ENCODE data around the gene ZNF684.

GRCh38 chr1:40531381-40532061 is at the start of gene ZNF684:
- TF ChIP-seq CTCF (conservative IDR thresholded peaks at IDR 0.05), result no peak
- no peak for TF ChIP-seq EZH2 (IDR thresholded peaks at IDR 0.05; ENCODE audit: low read depth)
